PC-9 (cell line): Measurements from ENCODE around the gene FAM193A.

Experiments used
- EZH2 ChIP-seq: fragments of 200-600 bp; sonication (generic); IDR thresholded peaks from 2 replicates; pipeline ENCODE4 v1.8.0; 2017; ENCODE audit warnings: antibody characterized with exemption, low read depth
- TF ChIP-seq, protein P1 (sequence below): fragments of 200-600 bp; sonication (generic); conservative IDR thresholded peaks from 2 replicates; pipeline ENCODE4 v1.6.1; 2017; ENCODE audit warnings: mixed run types, antibody characterized with exemption, mild to moderate bottlenecking, moderate library complexity

GRCh38 chr4:2754848-2755819 lies 218.7 kb downstream of the FAM193A start:
- TF ChIP-seq, protein P1, sequence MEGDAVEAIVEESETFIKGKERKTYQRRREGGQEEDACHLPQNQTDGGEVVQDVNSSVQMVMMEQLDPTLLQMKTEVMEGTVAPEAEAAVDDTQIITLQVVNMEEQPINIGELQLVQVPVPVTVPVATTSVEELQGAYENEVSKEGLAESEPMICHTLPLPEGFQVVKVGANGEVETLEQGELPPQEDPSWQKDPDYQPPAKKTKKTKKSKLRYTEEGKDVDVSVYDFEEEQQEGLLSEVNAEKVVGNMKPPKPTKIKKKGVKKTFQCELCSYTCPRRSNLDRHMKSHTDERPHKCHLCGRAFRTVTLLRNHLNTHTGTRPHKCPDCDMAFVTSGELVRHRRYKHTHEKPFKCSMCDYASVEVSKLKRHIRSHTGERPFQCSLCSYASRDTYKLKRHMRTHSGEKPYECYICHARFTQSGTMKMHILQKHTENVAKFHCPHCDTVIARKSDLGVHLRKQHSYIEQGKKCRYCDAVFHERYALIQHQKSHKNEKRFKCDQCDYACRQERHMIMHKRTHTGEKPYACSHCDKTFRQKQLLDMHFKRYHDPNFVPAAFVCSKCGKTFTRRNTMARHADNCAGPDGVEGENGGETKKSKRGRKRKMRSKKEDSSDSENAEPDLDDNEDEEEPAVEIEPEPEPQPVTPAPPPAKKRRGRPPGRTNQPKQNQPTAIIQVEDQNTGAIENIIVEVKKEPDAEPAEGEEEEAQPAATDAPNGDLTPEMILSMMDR, result no peak
- TF ChIP-seq EZH2, result no peak
